GM12878 (cell line): ENCODE measurements around the gene THAP4. TPM values are rescaled to one million over a fixed set of nuclear protein-coding genes. Genes with fewer than 3 reads are reported as not detected.

Experiments used
- ATAC-seq: fragments of 200-7000 bp; cut with Tn5 transposase; 3 replicates; pipeline ENCODE4 v1.9.1; 2020; ENCODE audit warnings: mild to moderate bottlenecking, moderate library complexity
- BruUV-seq: library from RNA; stranded (reverse); fragments of 400-500 nt; replicated peaks from 2 replicates; lab custom pipeline; 2021; lab: Mats Ljungman, UMichigan
- CTCF ChIA-PET: fragments of 300-600 bp; sonication (Branson Sonifier 250); formaldehyde crosslinking; extraction: SDS; loops from one replicate; lab custom pipeline; 2021; ENCODE audit warnings: inconsistent platforms; lab: Yijun Ruan, JAX
- POLR2A ChIA-PET: fragments of 350-600 bp; formaldehyde crosslinking; extraction: SDS; loops from one replicate; lab custom pipeline; 2021; ENCODE audit warnings: inconsistent platforms; lab: Charles Lee
- RAD21 ChIA-PET: fragments of 300-600 bp; sonication (Branson Sonifier 250); formaldehyde crosslinking; loops from one replicate; lab custom pipeline; 2023; ENCODE audit warnings: antibody characterized with exemption; ENCODE audit not compliant: unreplicated experiment; lab: Charles Lee
- SMC1A ChIA-PET: fragments of 300-600 bp; sonication (Branson Sonifier 250); formaldehyde crosslinking; loops from one replicate; lab custom pipeline; 2023; ENCODE audit not compliant: unreplicated experiment, uncharacterized antibody; lab: Charles Lee
- DNase-seq: peaks from one replicate; pipeline ENCODE4 v3.0.0-alpha.2; 2011; ENCODE audit warnings: low read depth, low spot score
- FAIRE-seq: peaks from 3 replicates; lab custom pipeline; 2011; peaks lifted over from hg19 to GRCh38; lab: Jason Lieb, UNC
- H2AFZ ChIP-seq: 2 replicates; pipeline ENCODE4 v1.6.0; 2011; ENCODE audit warnings: low read depth, low read length, control low read depth; ENCODE audit not compliant: control insufficient read depth
- H3K27ac ChIP-seq: 2 replicates; pipeline ENCODE4 v1.5.1; 2011; ENCODE audit warnings: control low read depth; ENCODE audit not compliant: control insufficient read depth, insufficient read depth
- H3K27me3 ChIP-seq, 2 experiments: replicated peaks in 1 of 2; 2 replicates each; pipeline versions ENCODE4 v1.6.0 to v1.6.1; 2011; ENCODE audit warnings: low read length in 1 of 2; ENCODE audit not compliant: control insufficient read depth in 2 of 2, insufficient read depth in 2 of 2
- H3K36me3 ChIP-seq, 2 experiments: 2 replicates each; pipeline ENCODE4 v1.5.1; 2011; ENCODE audit warnings: low read length in 1 of 2; ENCODE audit not compliant: control insufficient read depth in 2 of 2, insufficient read depth in 2 of 2
- H3K4me1 ChIP-seq: 2 replicates; pipeline ENCODE4 v1.6.1; 2011; ENCODE audit warnings: mild to moderate bottlenecking, low read length, moderate library complexity, mixed read lengths; ENCODE audit not compliant: control insufficient read depth, insufficient read depth
- H3K4me2 ChIP-seq: 2 replicates; pipeline ENCODE4 v1.6.0; 2011; ENCODE audit warnings: control low read depth; ENCODE audit not compliant: control insufficient read depth, insufficient read depth
- H3K4me3 ChIP-seq: fragments of 200-600 bp; sonication (generic); 2 replicates; pipeline ENCODE4 v1.5.1; 2016
- H3K79me2 ChIP-seq: 2 replicates; pipeline ENCODE4 v1.6.0; 2011; ENCODE audit warnings: low read length; ENCODE audit not compliant: control insufficient read depth, insufficient read depth
- H3K9ac ChIP-seq: 2 replicates; pipeline ENCODE4 v1.8.0; 2011; ENCODE audit warnings: low read length, control low read depth, mixed read lengths; ENCODE audit not compliant: control insufficient read depth, insufficient read depth
- H3K9me3 ChIP-seq: replicated peaks from 3 replicates; pipeline ENCODE4 v1.5.1; 2011; ENCODE audit warnings: mild to moderate bottlenecking, low read length; ENCODE audit not compliant: control insufficient read depth, insufficient read depth
- H4K20me1 ChIP-seq: 2 replicates; pipeline ENCODE4 v1.6.0; 2011; ENCODE audit not compliant: control insufficient read depth, insufficient read depth
- MTA2 ChIP-seq: fragments of 450-650 bp; IDR thresholded peaks from 2 replicates; pipeline ENCODE4 v1.6.1; 2016; ENCODE audit warnings: low read depth, mild to moderate bottlenecking, moderate library complexity
- MTA3 ChIP-seq: IDR thresholded peaks from 2 replicates; pipeline ENCODE4 v1.6.1; 2012; ENCODE audit warnings: low read length, inconsistent platforms, borderline replicate concordance
- POLR2A ChIP-seq: IDR thresholded peaks from 2 replicates; pipeline ENCODE4 v1.6.1; 2011; ENCODE audit warnings: low read depth, mild to moderate bottlenecking, low read length
- WGBS: methylation state at CpG from one replicate; pipeline ENCODE4 v1.1.6; 2016; ENCODE audit warnings: low lambda C conversion rate; ENCODE audit not compliant: insufficient replicate concordance, insufficient coverage; ENCODE audit errors: missing lambda C conversion rate; 5-methylcytosine and 5-hydroxymethylcytosine counted together
- in situ Hi-C: fragments of 300-500 bp; cut with MboI; formaldehyde crosslinking; loops from 9 replicates; pipeline ENCODE4 v1.14.3; 2018; ENCODE audit warnings: mixed read lengths
- intact Hi-C: fragments of 100-400 bp; cut with micrococcal nuclease; formaldehyde crosslinking; loops from one replicate; pipeline ENCODE4 v1.14.2; 2022; ENCODE audit not compliant: unreplicated experiment
- polyA plus RNA-seq, 11 experiments: library from polyadenylated mRNA; depleted of rRNA in 4 of 11; unstranded in 6 of 11; stranded (reverse) in 5 of 11; fragments of >200 nt; fragmentation: Nextera tagmentation in 4 of 11; fragmentation: Illumina TruSeq in 1 of 11; extraction: Ambion mirVana in 4 of 11; extraction: Trizol in 1 of 11; gene quantifications; 1 replicate in 1 of 11; 2 replicates in 10 of 11; pipeline versions ENCODE4 v1.2.1 to v1.2.3, GENCODE V29; 2011 to 2016; ENCODE audit warnings: inconsistent platforms in 2 of 11, missing spikeins in 2 of 11, low read depth in 1 of 11
- total RNA-seq, 4 experiments: library from RNA; depleted of rRNA in 3 of 4; stranded (reverse); fragments of >200 nt in 3 of 4; fragmentation: Illumina TruSeq in 1 of 4; extraction: Trizol in 1 of 4; gene quantifications; 2 replicates each; pipeline versions ENCODE4 v1.2.1 to v1.2.3, GENCODE V29; 2013 to 2021
- TF ChIP-seq, protein P1 (sequence below): fragments of 450-650 bp; formaldehyde crosslinking; IDR thresholded peaks from 2 replicates; pipeline ENCODE4 v1.4.0; 2022; ENCODE audit warnings: mild to moderate bottlenecking, moderate library complexity

The THAP4 gene
- total and polyA plus RNA-seq, 10 of the 15 experiments (the other 5 are each of a cell fraction or from before 2014, with no cell fraction given): 12.9 to 67.7 (median 44.5) TPM

DNA sequence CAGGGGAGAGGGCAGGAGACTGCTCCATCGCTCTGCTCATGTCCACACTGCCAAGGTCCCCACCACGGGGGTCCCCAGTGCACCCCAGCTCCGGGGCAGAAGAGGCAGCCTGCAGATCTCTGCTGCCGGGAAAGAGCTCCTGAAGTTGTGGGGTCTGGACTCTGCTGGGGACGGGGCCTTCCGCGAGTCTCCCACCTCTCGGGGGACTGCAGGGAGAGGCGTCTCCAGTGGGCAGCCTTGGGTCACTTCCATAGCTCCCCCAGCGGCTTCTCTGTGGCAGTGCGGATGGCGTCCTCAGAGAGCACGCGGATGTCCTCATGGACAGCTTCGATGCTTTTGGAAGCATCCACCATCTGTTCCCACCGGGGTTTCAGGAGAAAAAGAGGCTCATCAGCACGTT is 38.9 kb upstream of the THAP4 start (continued):
- TF ChIP-seq, protein P1, sequence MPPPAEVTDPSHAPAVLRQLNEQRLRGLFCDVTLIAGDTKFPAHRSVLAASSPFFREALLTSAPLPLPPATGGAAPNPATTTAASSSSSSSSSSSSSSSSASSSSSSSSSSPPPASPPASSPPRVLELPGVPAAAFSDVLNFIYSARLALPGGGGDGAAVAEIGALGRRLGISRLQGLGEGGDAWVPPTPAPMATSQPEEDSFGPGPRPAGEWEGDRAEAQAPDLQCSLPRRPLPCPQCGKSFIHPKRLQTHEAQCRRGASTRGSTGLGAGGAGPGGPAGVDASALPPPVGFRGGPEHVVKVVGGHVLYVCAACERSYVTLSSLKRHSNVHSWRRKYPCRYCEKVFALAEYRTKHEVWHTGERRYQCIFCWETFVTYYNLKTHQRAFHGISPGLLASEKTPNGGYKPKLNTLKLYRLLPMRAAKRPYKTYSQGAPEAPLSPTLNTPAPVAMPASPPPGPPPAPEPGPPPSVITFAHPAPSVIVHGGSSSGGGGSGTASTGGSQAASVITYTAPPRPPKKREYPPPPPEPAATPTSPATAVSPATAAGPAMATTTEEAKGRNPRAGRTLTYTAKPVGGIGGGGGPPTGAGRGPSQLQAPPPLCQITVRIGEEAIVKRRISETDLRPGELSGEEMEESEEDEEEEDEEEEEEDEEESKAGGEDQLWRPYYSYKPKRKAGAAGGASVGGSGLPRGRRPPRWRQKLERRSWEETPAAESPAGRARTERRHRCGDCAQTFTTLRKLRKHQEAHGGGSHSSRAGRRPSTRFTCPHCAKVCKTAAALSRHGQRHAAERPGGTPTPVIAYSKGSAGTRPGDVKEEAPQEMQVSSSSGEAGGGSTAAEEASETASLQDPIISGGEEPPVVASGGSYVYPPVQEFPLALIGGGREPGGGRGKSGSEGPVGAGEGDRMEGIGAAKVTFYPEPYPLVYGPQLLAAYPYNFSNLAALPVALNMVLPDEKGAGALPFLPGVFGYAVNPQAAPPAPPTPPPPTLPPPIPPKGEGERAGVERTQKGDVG (CRISPR knock-in tag): no peak

- Histone ChIP-seq H3K4me2 (no peak overlapping the region), H3K9ac (no peak overlapping the region), H3K4me1 (no peaks in the 10 kb centered on the region), H3K9me3 (no peaks in the 10 kb centered on the region), H3K27ac (no peak overlapping the region), H3K27me3 (no peaks in the 10 kb centered on the region), H3K79me2 (no peaks in the 10 kb centered on the region), H3K36me3 (peaks cover 0 to 10% of the 10 kb centered on the region in 2 experiments; a peak in 3 of 4 replicates), H2AFZ (no peak overlapping the region), H3K4me3 (no peak overlapping the region), H4K20me1 (no peaks in the 10 kb centered on the region)
- ChIA-PET CTCF (interaction anchor here (0.5 kb wide), 1 partner anchor 31 kb away, joined by 4 read pairs; no protein-coding TSS in a partner anchor), POLR2A (no interaction called here), RAD21 (no interaction called here), SMC1A (no interaction called here)
- intact Hi-C loops: no loop called here
- DNase-seq (no peak), FAIRE-seq (no peak), ATAC-seq (peak; percentile 49)
- TF ChIP-seq POLR2A: peak; percentile 4
- TF ChIP-seq MTA2: no peak
- 0 out of 2 replicates have a peak, but pooled peaks have one; percentile 16 for TF ChIP-seq MTA3
- in situ Hi-C loops: no loop called here
- 86% methylated on average over 21 of the region's 21 CpGs for WGBS
- BruUV-seq: no TSS peak
Observed at GRCh38 chr2:241673797-241674725, 37.1 kb upstream of the THAP4 start.
